NCI-H510A treated with DMSO at 0.1 percent for 48 hours (cell line): ENCODE data around the gene TNFRSF4.
A peak's percentile ranks its signal among the peaks of the same experiment; 100 is the strongest.
"Not testable (repeated sequence)": the region's sequence is repeated elsewhere in the genome, so short reads cannot be mapped to it uniquely, and the experiment has no call there.

Experiments used
- DNase-seq: peaks from one replicate; lab custom pipeline; 2025; lab: John Stamatoyannopoulos, UW

Gene TNFRSF4

GRCh38 chr1:1202831-1203560, 11.0 kb downstream of the TNFRSF4 start:
- DNase-seq: peak; percentile 40

- peak; percentile 36 for DNase-seq
These were observed 12.8 kb downstream of the TNFRSF4 start for GRCh38 chr1:1200876-1201810.

- DNase-seq: no peak
These were observed 13.7 kb downstream of the TNFRSF4 start for GRCh38 chr1:1199961-1200875.

GRCh38 chr1:1199141-1199960, 14.6 kb downstream of the TNFRSF4 start:
- DNase-seq: no peak

GRCh38 chr1:1198423-1199140, 15.4 kb downstream of the TNFRSF4 start:
- DNase-seq: no peak

- DNase-seq: no peak
These were observed 16.2 kb downstream of the TNFRSF4 start for GRCh38 chr1:1197551-1198422.

GRCh38 chr1:1197188-1197500, 16.8 kb downstream of the TNFRSF4 start:
- DNase-seq: no peak

GRCh38 chr1:1196431-1197187, 17.3 kb downstream of the TNFRSF4 start:
- DNase-seq: no peak

GRCh38 chr1:1195726-1196125, 18.2 kb downstream of the TNFRSF4 start:
- not testable (repeated sequence) for DNase-seq

- no peak for DNase-seq
These were observed 19.2 kb downstream of the TNFRSF4 start for GRCh38 chr1:1194723-1195122.

GRCh38 chr1:1191734-1192133, 22.2 kb downstream of the TNFRSF4 start:
- DNase-seq: no peak

GRCh38 chr1:1189111-1189510, 24.8 kb downstream of the TNFRSF4 start:
- no peak for DNase-seq

GRCh38 chr1:1187938-1188337, 26.0 kb downstream of the TNFRSF4 start:
- no peak for DNase-seq

- DNase-seq: no peak
These were observed 28.7 kb downstream of the TNFRSF4 start for GRCh38 chr1:1185101-1185765.

GRCh38 chr1:1183833-1184775, 29.8 kb downstream of the TNFRSF4 start:
- DNase-seq: no peak

- DNase-seq: no peak
These were observed 30.7 kb downstream of the TNFRSF4 start for GRCh38 chr1:1183221-1183747.
